Endothelial cell of umbilical vein (primary cell): Measurements from ENCODE around the gene PDHX. TPM values are rescaled to one million over a fixed set of nuclear protein-coding genes. Genes with fewer than 3 reads are reported as not detected.

Experiments used
- BruUV-seq: library from RNA; stranded (reverse); fragments of 400-500 nt; replicated peaks from 2 replicates; lab custom pipeline; 2021; lab: Mats Ljungman, UMichigan
- CTCF ChIA-PET: fragments of 300-600, 350-600 bp; sonication (Branson Sonifier 250); formaldehyde crosslinking; loops from one replicate; lab custom pipeline; 2021; ENCODE audit warnings: antibody characterized with exemption, inconsistent platforms; lab: Charles Lee
- POLR2A ChIA-PET: fragments of 300-600, 350-600 bp; sonication (Branson Sonifier 250); formaldehyde crosslinking; loops from one replicate; lab custom pipeline; 2021; ENCODE audit warnings: antibody characterized with exemption, inconsistent platforms; lab: Charles Lee
- DNase-seq: peaks from one replicate; pipeline ENCODE4 v3.0.0-alpha.2; 2011; ENCODE audit warnings: low read depth, low spot score
- FAIRE-seq: peaks from 2 replicates; lab custom pipeline; 2011; peaks lifted over from hg19 to GRCh38; lab: Jason Lieb, UNC
- H2AFZ ChIP-seq: 2 replicates; pipeline ENCODE4 v1.6.0; 2012; ENCODE audit warnings: low read depth, low read length, control low read depth, inconsistent platforms
- H3K27ac ChIP-seq: 2 replicates; pipeline ENCODE4 v1.5.1; 2011; ENCODE audit warnings: low read depth, mild to moderate bottlenecking, control low read depth, low read length, moderate library complexity; ENCODE audit not compliant: insufficient read depth
- H3K27me3 ChIP-seq, 2 experiments: 2 replicates each; pipeline versions ENCODE4 v1.6.0 to v1.6.1; 2011; ENCODE audit warnings: low read length in 2 of 2, mixed read lengths in 1 of 2; ENCODE audit not compliant: control insufficient read depth in 2 of 2, insufficient read depth in 2 of 2
- H3K36me3 ChIP-seq, 2 experiments: 2 replicates in 1 of 2; 3 replicates in 1 of 2; pipeline ENCODE4 v1.5.1; 2011; ENCODE audit warnings: low read length in 2 of 2, mild to moderate bottlenecking in 1 of 2, moderate library complexity in 1 of 2; ENCODE audit not compliant: control insufficient read depth in 2 of 2, insufficient read depth in 2 of 2; ENCODE audit errors: extremely low read depth in 1 of 2
- H3K4me1 ChIP-seq: 3 replicates; pipeline ENCODE4 v1.5.1; 2011; ENCODE audit warnings: mild to moderate bottlenecking, low read length; ENCODE audit not compliant: control insufficient read depth, insufficient read depth; ENCODE audit errors: extremely low read depth
- H3K4me2 ChIP-seq: 2 replicates; pipeline ENCODE4 v1.6.1; 2011; ENCODE audit warnings: low read length, control low read depth, mixed read lengths; ENCODE audit not compliant: insufficient read depth
- H3K4me3 ChIP-seq, 3 experiments: fragments of 200-600 bp in 1 of 3; sonication (generic), shearing (Covaris generic) in 1 of 3; replicated peaks in 1 of 3; 2 replicates each; pipeline ENCODE4 v1.5.1; 2011 to 2016; ENCODE audit warnings: control low read depth in 3 of 3, low read length in 3 of 3, mild to moderate bottlenecking in 2 of 3, inconsistent platforms in 1 of 3, low read depth in 1 of 3, moderate library complexity in 1 of 3; ENCODE audit not compliant: insufficient read depth in 1 of 3
- H3K79me2 ChIP-seq: 2 replicates; pipeline ENCODE4 v1.6.0; 2012; ENCODE audit warnings: low read length, inconsistent platforms; ENCODE audit not compliant: control insufficient read depth, insufficient read depth
- H3K9ac ChIP-seq: replicated peaks from 2 replicates; pipeline ENCODE3; 2011; ENCODE audit warnings: low read length, control low read depth; ENCODE audit not compliant: insufficient read depth; ENCODE audit errors: extremely low read depth
- H3K9me1 ChIP-seq: replicated peaks from 3 replicates; pipeline ENCODE4 v1.6.0; 2011; ENCODE audit warnings: mild to moderate bottlenecking, low read length; ENCODE audit not compliant: control insufficient read depth, insufficient read depth; ENCODE audit errors: extremely low read depth
- H3K9me3 ChIP-seq: replicated peaks from 2 replicates; pipeline ENCODE4 v1.5.1; 2012; ENCODE audit warnings: low read length, inconsistent platforms; ENCODE audit not compliant: control insufficient read depth, insufficient read depth
- H4K20me1 ChIP-seq: replicated peaks from 2 replicates; pipeline ENCODE3; 2011; ENCODE audit warnings: mild to moderate bottlenecking, low read length; ENCODE audit not compliant: control insufficient read depth, insufficient read depth; ENCODE audit errors: extremely low read depth
- CTCF ChIP-seq, 2 donors: IDR thresholded peaks; 1 replicate in 1 of 2; 2 replicates in 1 of 2; pipeline ENCODE4 v1.5.1; 2011; ENCODE audit warnings: low read length in 2 of 2, mild to moderate bottlenecking in 2 of 2, moderate library complexity in 2 of 2, control low read depth in 1 of 2, inconsistent platforms in 1 of 2, low read depth in 1 of 2; ENCODE audit not compliant: insufficient read depth in 1 of 2; ENCODE audit errors: extremely low read depth in 1 of 2
- EZH2 ChIP-seq: IDR thresholded peaks from 2 replicates; pipeline ENCODE4 v1.6.1; 2012; ENCODE audit warnings: borderline replicate concordance, low read depth, mild to moderate bottlenecking, moderate library complexity, low read length, inconsistent platforms; ENCODE audit not compliant: severe bottlenecking
- FOS ChIP-seq: IDR thresholded peaks from 2 replicates; pipeline ENCODE4 v1.6.1; 2011; ENCODE audit warnings: mild to moderate bottlenecking, low read length, moderate library complexity, borderline replicate concordance; ENCODE audit not compliant: insufficient read depth
- GATA2 ChIP-seq: IDR thresholded peaks from 2 replicates; pipeline ENCODE4 v1.7.0; 2011; ENCODE audit warnings: low read depth, mild to moderate bottlenecking, moderate library complexity, mixed read lengths, low read length; ENCODE audit not compliant: insufficient read length, insufficient read depth
- JUN ChIP-seq: IDR thresholded peaks from 2 replicates; pipeline ENCODE4 v1.6.1; 2011; ENCODE audit warnings: borderline replicate concordance, low read depth; ENCODE audit not compliant: insufficient read length, insufficient read depth
- MAX ChIP-seq: IDR thresholded peaks from 2 replicates; pipeline ENCODE4 v1.6.1; 2011; ENCODE audit not compliant: insufficient read depth, insufficient read length
- MYC ChIP-seq: IDR thresholded peaks from one replicate; pipeline ENCODE4 v1.6.1; 2011; ENCODE audit warnings: mild to moderate bottlenecking, low read depth, low read length
- POLR2A ChIP-seq: IDR thresholded peaks from 2 replicates; pipeline ENCODE4 v1.6.1; 2012; ENCODE audit warnings: low read depth, mild to moderate bottlenecking, control low read depth, low read length
- POLR2AphosphoS5 ChIP-seq: IDR thresholded peaks from 2 replicates; pipeline ENCODE4 v1.6.1; 2012; ENCODE audit warnings: low read depth, mild to moderate bottlenecking, control low read depth, low read length, moderate library complexity; ENCODE audit not compliant: insufficient read depth
- dilution Hi-C: fragments of 300-500 bp; cut with MboI; formaldehyde crosslinking; loops from one replicate; pipeline ENCODE4 v1.15.0; 2019; ENCODE audit warnings: low sequenced_read_pairs; ENCODE audit not compliant: extremely low pct_ligation_motif_present
- intact Hi-C: fragments of 100-400 bp; cut with micrococcal nuclease; formaldehyde crosslinking; loops from one replicate; pipeline ENCODE4 v1.10.0; 2022
- polyA plus RNA-seq, 4 experiments: library from polyadenylated mRNA; depleted of rRNA in 3 of 4; stranded (reverse) in 3 of 4; unstranded in 1 of 4; fragments of >200 nt; gene quantifications; 2 replicates each; pipeline versions ENCODE4 v1.2.1 to v1.2.3, GENCODE V29; 2011 to 2012; ENCODE audit warnings: missing spikeins in 1 of 4
- total RNA-seq: library from RNA; stranded (reverse); gene quantifications from 2 replicates; pipeline ENCODE4 v1.2.3, GENCODE V29; 2021

Gene PDHX
- total and polyA plus RNA-seq, 2 donors (not counting 3 experiments of a cell fraction or from before 2014, with no cell fraction given), result 10.5 to 30.5 TPM

- ChIA-PET POLR2A (no interaction called here), CTCF (no interaction called here)
- H3K9ac ChIP-seq, result no peak overlapping the region
- peaks cover 0 to 2% of the 10 kb centered on the region in 2 experiments for H3K36me3 ChIP-seq
- H3K27ac ChIP-seq, result no peak overlapping the region
- H2AFZ ChIP-seq, result no peak overlapping the region
- no peaks in the 10 kb centered on the region for H3K9me1 ChIP-seq
- no peaks in the 10 kb centered on the region for H3K4me1 ChIP-seq
- FAIRE-seq (no peak), DNase-seq (no peak)
- no peaks in the 10 kb centered on the region for H3K9me3 ChIP-seq
- H3K27me3 ChIP-seq, result no peaks in the 10 kb centered on the region
- TF ChIP-seq CTCF (IDR thresholded peaks at IDR 0.05; ENCODE audit: extremely low read depth in 1 of 2, insufficient read depth in 1 of 2, low read depth in 1 of 2, low read length in 2 of 2) (no peak), GATA2 (no peak), JUN (no peak), MAX (no peak), POLR2A (no peak), FOS (no peak), EZH2 (no peak), POLR2AphosphoS5 (no peak), MYC (no peak)
- BruUV-seq, result no TSS peak
- peaks cover 2% of the 10 kb centered on the region for H4K20me1 ChIP-seq
- dilution Hi-C loops, result no loop called here
- H3K4me2 ChIP-seq, result no peak overlapping the region
- H3K79me2 ChIP-seq, result peaks cover 16% of the 10 kb centered on the region
- intact Hi-C loops, result no loop called here
- no peak overlapping the region for H3K4me3 ChIP-seq
These were observed 25.3 kb downstream of the PDHX start for GRCh38 chr11:34941688-34942087.
